Measurements from ENCODE around the gene RGR.

- TF ChIP-seq ZNF121 (CRISPR knock-in tag; IDR thresholded peaks at IDR 0.05) (no peak), AFF4 (CRISPR knock-in tag; IDR thresholded peaks at IDR 0.05; ENCODE audit: borderline replicate concordance) (no peak), SP1 (CRISPR knock-in tag; conservative IDR thresholded peaks at IDR 0.05) (no peak), GRHL2 (CRISPR knock-in tag; IDR thresholded peaks at IDR 0.05; ENCODE audit: insufficient replicate concordance, severe bottlenecking) (no peak), CTCF (IDR thresholded peaks at IDR 0.05) (no peak), SMAD3 (CRISPR knock-in tag; IDR thresholded peaks at IDR 0.05; ENCODE audit: borderline replicate concordance) (no peak)
These were observed 3.6 kb upstream of the RGR start, which contains the start of gene LRIT1 for GRCh38 chr10:84241185-84241790.

Data from WTC11 (cell line).